Right lobe of liver (tissue), 4 donors: ENCODE results near the gene SLC39A12.

ENCODE experiments used
- POLR2A ChIP-seq: fragments of 450-650 bp; IDR thresholded peaks from one replicate; pipeline ENCODE4 v1.6.1; 2017; ENCODE audit warnings: antibody characterized with exemption, mild to moderate bottlenecking
- TF ChIP-seq, protein P1 (sequence below), 4 donors: fragments of 200-600 bp in 3 of 4; fragments of 450-650 bp in 1 of 4; IDR thresholded peaks; one replicate each; pipeline versions ENCODE4 v1.5.1 to v1.8.0; 2016 to 2022; ENCODE audit warnings: antibody characterized with exemption in 4 of 4, mild to moderate bottlenecking in 2 of 4
- donor health status: DM: no; HTN: no; CAD: no.
- donor health status: DM: no; HTN: no; CAD: no.
- donor health status: DM: no; HTN: yes; CAD: no.

DNA sequence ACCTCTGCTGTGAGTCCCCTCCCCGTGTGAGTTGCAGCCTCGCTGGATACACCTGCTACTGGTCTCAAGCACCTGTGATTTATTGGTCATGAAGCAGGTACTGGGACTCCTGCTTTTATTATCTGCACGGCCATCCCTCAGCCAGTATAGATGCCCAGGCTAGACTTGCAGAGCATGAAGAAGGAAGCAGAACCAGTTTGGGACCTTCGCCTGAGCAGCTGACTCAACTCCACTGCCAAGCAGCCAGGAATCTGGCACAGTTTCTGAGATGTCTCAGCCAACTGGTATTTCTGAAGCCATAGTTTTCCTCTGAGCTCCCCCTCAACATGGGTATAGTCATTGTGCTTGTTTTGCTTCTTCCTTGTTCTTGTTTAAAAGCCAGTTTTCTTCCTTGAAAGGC is 28.0 kb upstream of the SLC39A12 start:
- TF ChIP-seq, protein P1, sequence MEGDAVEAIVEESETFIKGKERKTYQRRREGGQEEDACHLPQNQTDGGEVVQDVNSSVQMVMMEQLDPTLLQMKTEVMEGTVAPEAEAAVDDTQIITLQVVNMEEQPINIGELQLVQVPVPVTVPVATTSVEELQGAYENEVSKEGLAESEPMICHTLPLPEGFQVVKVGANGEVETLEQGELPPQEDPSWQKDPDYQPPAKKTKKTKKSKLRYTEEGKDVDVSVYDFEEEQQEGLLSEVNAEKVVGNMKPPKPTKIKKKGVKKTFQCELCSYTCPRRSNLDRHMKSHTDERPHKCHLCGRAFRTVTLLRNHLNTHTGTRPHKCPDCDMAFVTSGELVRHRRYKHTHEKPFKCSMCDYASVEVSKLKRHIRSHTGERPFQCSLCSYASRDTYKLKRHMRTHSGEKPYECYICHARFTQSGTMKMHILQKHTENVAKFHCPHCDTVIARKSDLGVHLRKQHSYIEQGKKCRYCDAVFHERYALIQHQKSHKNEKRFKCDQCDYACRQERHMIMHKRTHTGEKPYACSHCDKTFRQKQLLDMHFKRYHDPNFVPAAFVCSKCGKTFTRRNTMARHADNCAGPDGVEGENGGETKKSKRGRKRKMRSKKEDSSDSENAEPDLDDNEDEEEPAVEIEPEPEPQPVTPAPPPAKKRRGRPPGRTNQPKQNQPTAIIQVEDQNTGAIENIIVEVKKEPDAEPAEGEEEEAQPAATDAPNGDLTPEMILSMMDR (IDR thresholded peaks at IDR 0.05), result no peak
- TF ChIP-seq POLR2A, result no peak
